GM19468 (cell line): Measurements from ENCODE around the gene FAM83F.

Source experiments
- ATAC-seq: cut with Tn5 transposase; IDR thresholded peaks from one replicate; pipeline ENCODE4 v1.9.1; 2021; ENCODE audit warnings: mild to moderate bottlenecking, moderate library complexity, moderate number of reproducible peaks; ENCODE audit not compliant: unreplicated experiment; ENCODE audit errors: extremely low read depth

FAM83F gene

DNA sequence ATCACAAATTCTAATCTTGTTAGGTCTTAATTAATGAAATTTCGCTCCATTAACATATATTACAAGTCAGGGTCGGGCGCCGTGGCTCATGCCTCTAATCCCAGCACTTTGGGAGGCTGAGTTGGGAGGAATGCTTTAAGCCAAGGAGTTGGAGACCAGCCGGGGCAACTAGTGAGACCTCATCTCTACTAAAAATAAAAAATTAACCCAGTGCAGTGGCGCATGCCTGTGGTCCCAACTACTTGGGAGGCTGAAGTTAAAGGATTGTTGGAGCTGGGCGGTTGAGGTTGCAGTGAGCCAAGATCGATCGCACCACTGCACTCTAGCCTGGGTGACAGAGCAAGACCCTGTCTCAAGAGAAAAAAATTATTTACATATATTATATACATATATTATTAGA lies 32.7 kb upstream of the FAM83F start:
- no peak for ATAC-seq

DNA sequence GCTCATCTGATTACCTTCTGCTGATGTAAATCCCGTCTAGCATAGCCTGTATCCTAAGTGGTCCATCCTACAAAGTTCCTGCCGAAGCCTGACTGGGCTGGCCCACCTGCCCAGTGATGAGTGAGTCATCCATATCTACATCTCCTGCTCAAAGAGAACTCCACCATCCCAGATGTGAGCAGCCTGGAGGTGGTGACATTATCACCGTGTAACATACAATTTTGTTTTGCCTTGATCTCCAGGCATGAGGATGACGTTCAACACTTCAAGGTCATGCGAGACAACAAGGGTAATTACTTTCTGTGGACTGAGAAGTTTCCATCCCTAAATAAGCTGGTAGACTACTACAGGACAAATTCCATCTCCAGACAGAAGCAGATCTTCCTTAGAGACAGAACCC lies 29.0 kb upstream of the FAM83F start:
- no peak for ATAC-seq

DNA sequence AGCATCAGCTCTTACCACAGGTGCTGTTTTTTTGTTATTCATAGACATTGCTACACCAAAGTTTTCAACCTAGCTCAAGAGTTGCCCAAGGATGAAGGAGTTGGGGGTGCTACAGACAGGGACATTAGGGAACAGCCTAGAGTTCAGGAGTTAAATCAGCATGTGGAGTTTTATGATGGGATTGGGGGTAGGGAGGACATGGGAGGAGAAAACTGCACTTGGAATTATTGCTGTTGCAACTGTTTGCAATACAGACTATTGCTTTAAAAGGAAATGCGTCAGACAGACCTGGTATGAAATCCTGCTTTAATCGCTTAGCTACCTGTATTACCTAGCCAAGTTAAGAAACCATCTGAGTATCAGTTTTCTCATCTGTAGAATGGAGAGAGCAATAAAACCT lies 28.3 kb upstream of the FAM83F start:
- ATAC-seq = no peak

DNA sequence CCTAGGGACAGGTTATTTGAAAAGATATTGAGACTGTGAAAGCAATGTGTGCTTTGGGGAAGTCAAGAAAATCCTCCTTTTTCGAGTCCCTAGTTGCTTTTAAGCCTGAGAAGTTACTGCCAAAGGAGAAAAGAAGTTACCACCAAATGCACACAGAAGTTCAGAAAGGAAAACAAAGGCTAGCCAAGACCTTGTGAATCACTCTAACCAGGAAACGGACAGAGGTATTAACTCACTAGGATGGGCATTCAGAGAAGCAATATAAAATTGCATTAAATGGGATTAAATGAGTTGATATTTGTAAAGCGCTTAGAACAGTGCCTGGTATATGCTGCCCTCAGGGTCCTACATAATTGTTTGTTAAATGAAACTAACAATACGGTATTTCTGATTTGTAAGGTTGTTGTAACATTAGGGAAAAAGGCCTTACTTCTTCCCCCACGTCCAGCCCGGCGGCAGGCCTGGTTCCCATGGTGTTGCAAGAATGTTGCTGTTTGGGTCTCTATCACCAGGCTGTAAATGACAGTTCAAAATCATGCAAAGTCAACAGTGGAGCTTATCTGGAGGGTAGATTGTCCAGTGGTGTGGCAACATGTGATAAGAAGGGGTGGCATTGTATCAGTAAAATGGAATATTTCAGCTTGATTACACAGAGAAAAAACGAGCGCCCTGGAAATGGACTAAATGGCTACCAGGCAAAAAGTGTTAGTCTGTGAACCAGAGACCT lies 27.5 kb upstream of the FAM83F start:
- ATAC-seq = no peak

DNA sequence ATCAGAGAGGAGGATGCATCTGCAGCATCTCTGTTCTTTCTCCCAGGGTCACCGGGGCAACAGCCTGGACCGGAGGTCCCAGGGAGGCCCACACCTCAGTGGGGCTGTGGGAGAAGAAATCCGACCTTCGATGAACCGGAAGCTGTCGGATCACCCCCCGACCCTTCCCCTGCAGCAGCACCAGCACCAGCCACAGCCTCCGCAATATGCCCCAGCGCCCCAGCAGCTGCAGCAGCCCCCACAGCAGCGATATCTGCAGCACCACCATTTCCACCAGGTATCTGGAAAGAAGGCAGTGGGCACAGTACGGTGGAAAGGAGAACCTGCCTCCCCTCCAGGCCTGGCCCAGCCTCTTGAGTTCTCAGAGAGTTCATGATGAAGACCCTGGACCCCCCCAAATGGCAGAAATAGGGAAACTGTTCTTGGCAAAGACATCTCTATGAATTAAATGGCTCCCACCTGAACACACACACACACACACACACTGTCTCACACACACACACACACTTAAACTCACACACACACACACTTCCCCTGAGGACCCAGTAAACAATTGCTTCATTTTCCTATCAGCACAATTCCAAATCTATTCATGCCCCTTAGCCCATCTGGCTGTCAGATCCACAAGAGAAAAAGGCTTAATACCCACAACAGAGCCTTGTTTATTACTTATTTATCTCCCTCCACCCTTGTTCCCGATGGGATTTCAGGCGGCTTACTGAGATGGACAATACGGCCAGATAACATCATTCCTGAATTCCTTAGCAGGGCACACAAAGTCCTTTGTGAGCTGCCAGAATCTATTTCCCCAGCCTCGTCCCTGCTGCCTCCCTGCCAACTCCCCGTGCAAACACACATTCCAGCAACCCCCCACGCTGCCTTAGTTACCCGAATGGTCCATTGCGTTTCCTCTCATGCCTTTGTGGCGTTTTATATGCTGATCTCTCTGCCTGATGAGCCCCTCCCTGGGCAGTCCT lies 26.5 kb upstream of the FAM83F start:
- ATAC-seq = no peak

DNA sequence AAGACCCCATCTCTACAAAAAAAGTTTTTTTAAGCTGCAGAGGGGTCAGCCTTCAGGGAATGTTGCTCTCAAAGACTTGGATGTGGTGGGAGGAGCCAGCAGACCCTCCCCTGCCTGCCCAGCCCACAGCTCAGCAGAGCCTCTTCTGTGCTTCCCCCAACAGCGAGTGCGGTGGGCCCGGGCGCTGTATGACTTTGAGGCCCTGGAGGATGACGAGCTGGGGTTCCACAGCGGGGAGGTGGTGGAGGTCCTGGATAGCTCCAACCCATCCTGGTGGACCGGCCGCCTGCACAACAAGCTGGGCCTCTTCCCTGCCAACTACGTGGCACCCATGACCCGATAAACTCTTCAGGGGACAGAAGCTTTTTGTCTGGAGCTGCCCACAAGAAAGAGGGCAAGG lies 24.0 kb upstream of the FAM83F start:
- ATAC-seq = no peak

DNA sequence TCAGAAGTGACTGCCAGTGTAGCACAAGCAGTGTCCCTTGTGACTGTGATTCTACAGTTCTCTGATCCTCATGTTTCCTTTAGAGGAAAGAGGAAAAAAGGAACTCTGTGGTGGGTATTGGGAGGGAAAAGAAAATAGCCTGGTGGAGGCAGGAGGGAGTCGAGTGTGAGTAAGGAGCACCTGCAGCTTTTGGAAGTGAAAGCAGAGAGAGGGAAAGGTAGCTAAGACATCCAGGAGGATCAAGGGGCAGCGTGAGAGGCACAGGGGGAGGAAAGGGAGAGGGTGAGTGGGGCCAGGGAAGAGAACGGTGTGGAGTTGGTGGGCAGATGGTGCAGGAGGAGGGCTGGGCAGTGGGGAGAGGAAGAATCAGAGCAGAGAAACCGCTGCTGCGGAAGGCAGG lies 22.1 kb upstream of the FAM83F start:
- no peak for ATAC-seq

DNA sequence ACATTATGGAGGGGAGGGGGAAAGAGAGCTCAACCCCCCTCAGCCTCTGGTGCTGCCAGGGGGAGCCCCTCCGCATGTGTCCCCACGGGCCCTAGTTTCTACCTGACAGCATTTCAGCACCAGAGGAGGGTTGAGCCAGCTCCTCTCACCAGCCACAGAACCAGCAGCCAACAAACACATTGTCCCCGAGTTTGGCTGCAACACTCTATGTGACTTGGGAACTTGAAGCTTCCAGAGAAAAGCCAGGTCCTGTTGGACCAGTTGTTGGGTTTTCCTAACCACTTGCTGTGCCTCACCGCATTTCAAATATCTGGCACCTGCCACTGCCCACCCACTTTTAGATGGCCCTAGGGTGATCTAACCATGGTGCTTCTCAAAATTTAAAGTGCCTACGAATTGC lies 21.1 kb upstream of the FAM83F start:
- no peak for ATAC-seq

DNA sequence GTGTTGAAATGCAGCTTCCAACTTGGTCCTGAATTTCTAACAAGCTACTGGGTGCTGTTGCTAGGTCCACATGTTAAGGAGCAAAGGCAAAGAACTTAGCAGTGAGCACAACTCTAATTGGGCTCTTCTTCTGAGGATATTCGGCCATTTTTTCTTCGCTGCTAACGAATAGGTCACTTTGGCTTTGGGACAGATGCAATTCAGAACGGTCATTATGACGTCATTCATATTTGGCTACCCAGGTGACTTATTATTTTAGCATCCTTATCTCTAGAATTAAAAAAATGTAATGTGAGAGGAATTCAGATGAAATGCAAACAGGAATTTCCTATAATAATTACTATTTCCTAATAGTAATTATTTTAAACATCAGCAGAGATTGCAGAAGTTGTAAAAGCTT lies 20.7 kb upstream of the FAM83F start:
- ATAC-seq = no peak

DNA sequence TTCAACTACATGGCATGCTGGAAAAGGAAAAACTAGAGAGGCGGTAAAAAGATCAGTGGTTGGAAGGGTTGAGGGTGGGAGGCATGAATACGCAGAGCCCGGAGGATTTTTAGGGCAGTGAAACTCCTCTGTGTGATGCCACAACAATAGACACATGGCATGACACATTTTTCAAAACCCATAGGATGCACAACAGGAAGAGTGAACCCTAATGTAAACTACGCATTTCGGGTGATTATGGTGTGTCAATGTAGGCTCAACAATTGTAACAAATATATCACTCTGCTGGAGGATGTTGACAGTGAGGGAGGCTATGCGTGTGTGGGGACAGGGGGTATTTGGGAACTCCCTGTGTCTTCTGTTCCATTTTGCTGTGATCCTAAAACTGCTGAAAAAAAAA lies 15.7 kb upstream of the FAM83F start:
- ATAC-seq = no peak

DNA sequence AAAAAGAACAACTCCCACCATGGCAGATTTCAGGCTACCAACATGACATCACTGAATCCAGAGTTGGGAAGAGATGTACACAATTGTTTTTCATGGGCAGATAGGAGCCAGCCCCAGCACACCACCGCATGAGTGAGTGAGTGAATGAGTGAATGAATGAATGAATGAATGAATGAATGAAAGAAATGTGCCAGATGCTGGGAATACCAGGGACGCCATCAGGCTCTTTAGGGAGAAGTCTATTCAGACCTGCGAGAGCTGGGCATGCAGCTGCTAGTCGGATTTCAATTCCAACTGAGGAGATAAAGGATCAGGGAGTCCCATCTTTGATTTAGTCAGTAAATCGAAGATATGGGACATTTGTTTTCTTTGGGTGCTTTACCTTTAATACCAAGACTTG lies 15.3 kb upstream of the FAM83F start:
- ATAC-seq = no peak

DNA sequence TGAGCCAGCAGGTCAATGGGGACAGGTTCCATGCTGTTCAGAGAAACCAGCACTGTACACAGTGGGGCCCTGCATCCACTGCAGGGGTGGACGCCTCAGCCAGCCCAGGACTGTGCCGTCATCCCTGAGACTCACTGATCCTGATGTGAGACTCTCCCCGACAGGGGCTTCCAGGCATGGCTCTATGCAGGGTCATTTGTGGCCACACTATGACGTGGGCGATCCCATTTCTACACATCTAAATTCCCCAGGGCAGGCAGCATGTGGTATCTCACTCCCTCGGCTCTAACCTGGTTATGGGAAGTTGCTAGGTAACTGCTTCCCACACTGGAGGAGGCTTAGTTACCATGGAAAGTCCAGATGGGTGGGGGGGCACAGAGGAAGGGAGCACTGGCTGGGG lies 14.2 kb upstream of the FAM83F start:
- ATAC-seq = no peak

DNA sequence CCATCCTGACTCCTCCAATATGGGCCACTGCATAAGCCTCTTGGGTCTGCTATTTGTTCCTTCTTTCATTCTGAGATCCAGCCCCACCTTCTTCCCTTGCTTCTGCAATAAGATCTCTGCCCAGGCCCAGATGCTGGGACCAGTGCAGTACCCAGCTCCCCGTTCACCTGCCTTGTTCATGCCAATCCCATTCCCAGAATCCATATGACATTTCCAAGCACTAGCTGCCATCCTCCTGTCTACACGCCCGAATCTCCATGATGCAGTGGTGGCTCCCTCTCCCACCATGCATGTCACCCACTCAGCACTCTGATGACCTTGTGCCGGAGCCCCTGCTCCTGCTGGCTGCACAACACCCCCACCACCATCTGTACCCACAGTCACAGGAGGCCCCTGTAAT lies 11.4 kb upstream of the FAM83F start:
- ATAC-seq = no peak

DNA sequence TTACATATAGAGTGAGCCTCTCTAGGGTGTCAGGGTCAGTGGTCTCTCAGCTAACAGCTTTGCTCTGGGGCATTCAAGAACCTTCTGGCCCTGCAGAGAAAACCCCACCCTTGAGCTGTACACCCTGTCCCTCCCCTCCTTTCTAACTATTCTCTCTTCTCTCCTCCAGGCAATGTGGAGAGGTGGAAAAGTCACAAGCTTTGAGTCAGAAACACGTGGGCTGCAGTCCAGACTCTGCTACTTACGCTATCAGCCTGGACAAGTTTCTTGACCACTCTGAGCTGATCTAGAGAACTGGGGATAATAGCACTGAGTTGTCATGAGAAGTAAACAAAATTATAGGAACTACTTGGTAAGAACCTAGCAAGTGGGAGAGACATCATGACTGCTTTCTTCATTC lies 10.7 kb upstream of the FAM83F start:
- ATAC-seq = no peak

DNA sequence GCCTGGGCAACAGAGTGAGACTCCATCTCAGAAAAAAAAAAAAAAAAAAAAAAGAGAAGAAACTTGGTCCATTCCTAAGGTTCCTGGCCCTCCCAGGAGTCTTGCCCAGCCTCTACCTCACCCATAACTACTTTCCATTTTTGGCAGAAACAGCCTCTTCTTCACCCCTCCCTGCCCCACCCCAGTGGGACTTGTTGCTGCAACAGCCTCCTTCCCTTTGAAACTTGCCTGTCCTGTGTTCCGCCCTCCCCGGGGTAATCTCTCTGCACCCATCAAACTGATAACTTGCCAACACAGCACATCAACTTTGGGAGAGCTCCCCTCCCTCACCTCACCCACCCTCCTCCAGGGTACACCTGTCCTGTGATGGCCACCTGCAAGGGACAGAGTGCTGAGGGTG lies 10.0 kb upstream of the FAM83F start:
- no peak for ATAC-seq

DNA sequence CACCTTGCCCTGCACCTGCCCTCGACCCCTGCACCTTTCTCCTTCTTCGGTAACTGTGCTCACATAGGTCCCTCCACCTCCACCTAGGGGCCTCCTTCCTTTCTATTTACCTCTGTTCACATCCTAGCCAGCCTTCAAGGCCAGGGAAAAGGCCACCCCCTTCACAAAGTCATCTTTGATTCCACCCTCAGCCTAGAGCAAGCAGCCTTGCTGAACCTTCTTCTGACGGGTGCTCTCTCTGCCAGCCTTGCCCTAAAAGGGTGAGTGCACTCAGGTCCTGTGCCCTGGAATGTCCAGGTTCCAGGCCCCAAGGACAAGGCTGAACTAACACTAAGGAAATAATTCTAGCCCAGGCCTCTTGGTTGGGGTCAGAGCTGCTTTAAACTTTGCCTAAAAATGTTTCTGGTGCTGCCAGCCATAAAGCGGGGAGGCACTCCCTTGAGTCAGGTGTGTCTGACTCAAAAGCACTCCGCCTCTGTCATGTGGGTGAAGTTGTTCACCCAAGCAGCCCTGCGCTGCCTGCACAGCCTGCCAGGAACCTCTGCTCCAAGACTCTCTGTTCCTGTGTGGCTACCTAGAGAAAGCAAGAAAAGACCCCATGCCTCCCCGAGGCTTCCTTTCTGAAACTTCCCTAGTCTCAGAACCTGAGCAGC lies 9.2 kb upstream of the FAM83F start:
- ATAC-seq = no peak

DNA sequence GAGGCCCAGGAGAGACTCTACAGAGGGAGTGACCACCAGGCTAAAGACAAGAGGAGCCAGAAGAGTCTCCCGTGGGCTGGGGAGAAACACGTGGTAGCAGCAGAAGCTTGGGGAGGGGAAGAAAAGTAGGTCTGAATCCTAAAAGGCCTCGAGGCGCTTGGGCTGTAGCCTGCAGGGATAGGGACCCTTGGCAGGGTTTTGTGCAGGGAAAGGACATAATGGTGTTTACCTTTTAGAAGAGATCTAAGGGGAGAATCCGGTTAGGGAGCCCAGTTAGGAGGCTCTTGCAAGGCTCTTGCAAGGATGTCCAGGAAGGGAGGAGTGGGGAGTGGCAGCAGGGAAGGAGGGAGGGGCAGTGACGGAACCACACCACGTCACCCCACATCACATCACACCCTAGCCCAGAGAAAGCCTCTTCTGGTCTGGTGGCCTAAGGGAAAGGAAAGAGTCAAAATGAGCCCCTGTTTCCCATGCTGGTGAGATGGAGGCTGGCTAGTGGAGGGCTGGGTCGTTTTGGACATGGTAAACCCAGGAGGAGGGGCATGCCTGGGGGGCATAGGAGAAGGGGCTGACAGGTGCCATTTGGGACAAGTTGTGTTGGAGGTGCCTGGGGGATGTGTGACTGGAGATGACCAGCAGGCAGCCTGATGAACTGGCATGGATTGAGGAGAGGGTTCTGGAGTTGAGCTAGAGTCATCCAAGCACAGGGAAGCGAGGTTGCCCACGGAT lies 6.2 kb upstream of the FAM83F start:
- no peak for ATAC-seq

DNA sequence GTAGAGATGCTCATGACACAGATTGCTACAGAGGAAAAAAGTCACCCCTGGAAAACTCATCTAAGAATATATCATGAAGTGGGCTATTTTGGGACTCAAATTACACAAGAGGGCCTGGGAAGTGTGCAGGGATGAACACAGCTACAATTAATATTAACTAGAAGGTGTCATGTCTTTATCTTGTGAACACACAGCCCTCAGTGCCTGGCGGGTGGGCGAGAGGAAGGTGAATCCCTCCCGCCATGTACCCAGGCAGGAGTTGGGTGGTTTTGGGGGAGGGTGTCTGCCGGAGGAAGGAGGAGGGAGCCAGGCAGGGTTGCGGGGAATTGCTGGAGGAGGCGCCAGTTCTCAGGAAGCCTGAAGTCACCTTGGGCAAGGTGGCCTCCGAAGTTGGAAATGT lies 5.1 kb upstream of the FAM83F start:
- ATAC-seq = no peak

DNA sequence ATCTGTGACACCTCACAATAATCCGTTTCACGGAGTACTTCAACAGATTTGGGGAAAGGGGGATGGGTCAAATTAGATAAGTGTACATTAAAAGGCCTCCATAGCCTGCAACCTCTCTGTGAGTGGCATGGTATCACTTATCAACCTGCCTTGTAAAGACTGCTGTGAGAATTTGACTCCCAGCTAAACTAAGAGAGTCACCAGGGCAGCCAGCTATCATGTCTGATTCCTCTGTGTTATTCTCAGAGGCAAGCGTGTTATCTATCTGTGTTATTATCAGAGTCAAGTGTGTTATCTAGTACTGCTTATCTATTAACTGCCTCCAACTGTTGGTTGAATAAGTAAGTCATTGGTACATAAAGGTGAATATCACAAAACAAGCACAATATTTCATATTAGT lies 4.1 kb upstream of the FAM83F start:
- no peak for ATAC-seq

DNA sequence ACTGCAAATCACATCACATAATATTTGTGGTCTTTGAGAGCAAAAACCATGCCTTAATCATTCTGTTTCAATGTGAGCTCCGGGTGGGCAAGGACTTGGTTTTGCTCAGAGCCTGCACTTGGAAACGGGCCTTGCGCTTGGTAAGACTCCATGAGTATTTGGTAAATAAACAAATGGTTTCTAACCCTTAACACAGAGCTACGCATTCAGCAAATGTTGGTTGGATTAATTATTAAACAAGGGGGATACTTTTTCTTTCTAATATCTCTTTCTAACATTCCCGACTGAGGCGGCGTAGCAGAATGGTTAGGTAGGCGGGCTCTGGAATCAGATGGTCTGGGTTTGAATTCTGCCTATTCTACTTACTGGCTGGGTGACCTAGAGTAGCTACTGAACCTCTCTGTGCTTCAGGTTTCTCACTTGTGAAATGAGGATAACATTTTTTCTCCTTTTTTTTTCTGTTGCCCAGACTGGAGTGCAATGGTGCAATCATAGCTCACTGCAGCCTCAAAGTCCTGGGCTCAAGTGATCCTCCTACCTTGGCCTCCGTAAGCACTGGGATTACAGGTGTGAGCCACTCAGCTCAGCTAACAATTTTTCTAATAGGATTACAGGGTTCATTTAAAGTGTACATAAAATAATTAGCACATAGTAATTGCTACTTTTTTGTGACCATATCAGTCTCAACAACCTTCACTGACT lies 3.4 kb upstream of the FAM83F start:
- no peak for ATAC-seq
